SK-N-SH treated with all-trans-retinoic acid at 6 μM for 48 hours (cell line): Measurements from ENCODE around the gene LGALS1.

Source experiments
- ATAC-seq: fragments of 200-7000 bp; cut with Tn5 transposase; 3 replicates; pipeline ENCODE4 v1.9.1; 2020; ENCODE audit warnings: mild to moderate bottlenecking, moderate library complexity
- ARNTL ChIP-seq: fragments of 450-650 bp; formaldehyde crosslinking; IDR thresholded peaks from 2 replicates; pipeline ENCODE4 v1.5.0; 2020; ENCODE audit warnings: low read depth, mild to moderate bottlenecking, moderate library complexity, borderline replicate concordance
- BACH2 ChIP-seq: fragments of 250-450 bp; sonication (Bioruptor Pico); IDR thresholded peaks from 2 replicates; pipeline ENCODE4 v1.9.0; 2021; ENCODE audit warnings: mild to moderate bottlenecking, borderline replicate concordance
- CSDC2 ChIP-seq: fragments of 250-450 bp; sonication (Bioruptor Pico); IDR thresholded peaks from 2 replicates; pipeline ENCODE4 v1.5.0; 2020; ENCODE audit warnings: mild to moderate bottlenecking, moderate library complexity
- CSRNP3 ChIP-seq: fragments of 250-450 bp; sonication (Bioruptor Pico); IDR thresholded peaks from 2 replicates; pipeline ENCODE4 v1.5.1; 2021; ENCODE audit warnings: mild to moderate bottlenecking, moderate library complexity
- ESRRG ChIP-seq: fragments of 250-450 bp; sonication (Bioruptor Pico); IDR thresholded peaks from 2 replicates; pipeline ENCODE4 v1.6.1; 2021; ENCODE audit warnings: mild to moderate bottlenecking
- GLIS3 ChIP-seq: fragments of 250-450 bp; sonication (Bioruptor Pico); IDR thresholded peaks from 2 replicates; pipeline ENCODE4 v1.5.0; 2020; ENCODE audit warnings: mild to moderate bottlenecking, moderate library complexity
- ISL1 ChIP-seq: fragments of 250-450 bp; sonication (Bioruptor Pico); IDR thresholded peaks from 2 replicates; pipeline ENCODE4 v2.1.2; 2022; ENCODE audit warnings: mild to moderate bottlenecking, moderate library complexity
- OSR1 ChIP-seq: fragments of 250-450 bp; sonication (Bioruptor Pico); IDR thresholded peaks from 2 replicates; pipeline ENCODE4 v1.8.0; 2022; ENCODE audit warnings: moderate library complexity, mild to moderate bottlenecking, inconsistent platforms
- PATZ1 ChIP-seq: fragments of 250-450 bp; sonication (Bioruptor Pico); IDR thresholded peaks from 2 replicates; pipeline ENCODE4 v1.8.0; 2020; ENCODE audit warnings: mild to moderate bottlenecking, moderate library complexity, borderline replicate concordance
- PPARA ChIP-seq: fragments of 250-450 bp; sonication (Bioruptor Pico); IDR thresholded peaks from 2 replicates; pipeline ENCODE4 v1.5.0; 2020; ENCODE audit warnings: mild to moderate bottlenecking, borderline replicate concordance
- RARB ChIP-seq: fragments of 250-450 bp; sonication (Bioruptor Pico); IDR thresholded peaks from 2 replicates; pipeline ENCODE4 v1.8.0; 2021; ENCODE audit warnings: mild to moderate bottlenecking, moderate library complexity
- SNAI2 ChIP-seq: fragments of 250-450 bp; sonication (Bioruptor Pico); IDR thresholded peaks from 2 replicates; pipeline ENCODE4 v1.5.0; 2020; ENCODE audit warnings: mild to moderate bottlenecking, moderate library complexity
- TCF4 ChIP-seq: fragments of 250-450 bp; sonication (Bioruptor Pico); IDR thresholded peaks from 2 replicates; pipeline ENCODE4 v1.8.0; 2021; ENCODE audit warnings: mild to moderate bottlenecking, moderate library complexity, borderline replicate concordance
- TOX ChIP-seq: fragments of 250-450 bp; sonication (Bioruptor Pico); IDR thresholded peaks from 2 replicates; pipeline ENCODE4 v1.8.0; 2021; ENCODE audit warnings: mild to moderate bottlenecking, moderate library complexity, borderline replicate concordance
- ZC3H10 ChIP-seq: fragments of 250-450 bp; sonication (Bioruptor Pico); IDR thresholded peaks from 2 replicates; pipeline ENCODE4 v1.5.1; 2021; ENCODE audit warnings: mild to moderate bottlenecking, moderate library complexity
- ZFP3 ChIP-seq: fragments of 250-450 bp; sonication (Bioruptor Pico); IDR thresholded peaks from 2 replicates; pipeline ENCODE4 v1.5.0; 2020; ENCODE audit warnings: mild to moderate bottlenecking, moderate library complexity
- ZFP30 ChIP-seq: fragments of 450-650 bp; formaldehyde crosslinking; IDR thresholded peaks from 2 replicates; pipeline ENCODE4 v1.5.0; 2022; ENCODE audit warnings: mild to moderate bottlenecking, moderate library complexity
- ZNF565 ChIP-seq: fragments of 450-650 bp; formaldehyde crosslinking; conservative IDR thresholded peaks from 2 replicates; pipeline ENCODE4 v1.5.0; 2020; ENCODE audit warnings: low read depth, mild to moderate bottlenecking, moderate library complexity
- ZNF70 ChIP-seq: fragments of 450-650 bp; formaldehyde crosslinking; IDR thresholded peaks from 2 replicates; pipeline ENCODE4 v1.5.0; 2020; ENCODE audit warnings: mild to moderate bottlenecking, moderate library complexity
- ZNF8 ChIP-seq: fragments of 450-650 bp; formaldehyde crosslinking; IDR thresholded peaks from 2 replicates; pipeline ENCODE4 v1.5.0; 2020; ENCODE audit warnings: mild to moderate bottlenecking, moderate library complexity
- TF ChIP-seq, protein P1 (sequence below): fragments of 250-450 bp; sonication (Bioruptor Pico); IDR thresholded peaks from 2 replicates; pipeline ENCODE4 v1.5.0; 2020; ENCODE audit warnings: mild to moderate bottlenecking, moderate library complexity
- TF ChIP-seq, protein P2 (sequence below): fragments of 250-450 bp; sonication (Bioruptor Pico); IDR thresholded peaks from 2 replicates; pipeline ENCODE4 v1.8.0; 2021; ENCODE audit warnings: low read depth, mild to moderate bottlenecking, moderate library complexity, borderline replicate concordance
- TF ChIP-seq, protein P3 (sequence below): fragments of 250-450 bp; sonication (Bioruptor Pico); IDR thresholded peaks from 2 replicates; pipeline ENCODE4 v1.5.1; 2020; ENCODE audit warnings: low read depth, mild to moderate bottlenecking, moderate library complexity

LGALS1 gene

GRCh38 chr22:37661160-37661924, 14.1 kb upstream of the LGALS1 start:
- TF ChIP-seq ISL1 (no peak), PPARA (no peak), ZFP3 (CRISPR knock-in tag) (no peak), GLIS3 (CRISPR knock-in tag) (no peak), ARNTL (CRISPR knock-in tag) (no peak), SNAI2 (no peak), ZNF70 (CRISPR knock-in tag) (no peak), ZNF565 (CRISPR knock-in tag) (no peak), PATZ1 (CRISPR knock-in tag) (no peak), TOX (CRISPR knock-in tag) (no peak), ESRRG (CRISPR knock-in tag) (no peak), RARB (CRISPR knock-in tag) (no peak), ZC3H10 (no peak), TCF4 (CRISPR knock-in tag) (no peak), ZFP30 (no peak), ZNF8 (CRISPR knock-in tag) (no peak)
- TF ChIP-seq, protein P1, sequence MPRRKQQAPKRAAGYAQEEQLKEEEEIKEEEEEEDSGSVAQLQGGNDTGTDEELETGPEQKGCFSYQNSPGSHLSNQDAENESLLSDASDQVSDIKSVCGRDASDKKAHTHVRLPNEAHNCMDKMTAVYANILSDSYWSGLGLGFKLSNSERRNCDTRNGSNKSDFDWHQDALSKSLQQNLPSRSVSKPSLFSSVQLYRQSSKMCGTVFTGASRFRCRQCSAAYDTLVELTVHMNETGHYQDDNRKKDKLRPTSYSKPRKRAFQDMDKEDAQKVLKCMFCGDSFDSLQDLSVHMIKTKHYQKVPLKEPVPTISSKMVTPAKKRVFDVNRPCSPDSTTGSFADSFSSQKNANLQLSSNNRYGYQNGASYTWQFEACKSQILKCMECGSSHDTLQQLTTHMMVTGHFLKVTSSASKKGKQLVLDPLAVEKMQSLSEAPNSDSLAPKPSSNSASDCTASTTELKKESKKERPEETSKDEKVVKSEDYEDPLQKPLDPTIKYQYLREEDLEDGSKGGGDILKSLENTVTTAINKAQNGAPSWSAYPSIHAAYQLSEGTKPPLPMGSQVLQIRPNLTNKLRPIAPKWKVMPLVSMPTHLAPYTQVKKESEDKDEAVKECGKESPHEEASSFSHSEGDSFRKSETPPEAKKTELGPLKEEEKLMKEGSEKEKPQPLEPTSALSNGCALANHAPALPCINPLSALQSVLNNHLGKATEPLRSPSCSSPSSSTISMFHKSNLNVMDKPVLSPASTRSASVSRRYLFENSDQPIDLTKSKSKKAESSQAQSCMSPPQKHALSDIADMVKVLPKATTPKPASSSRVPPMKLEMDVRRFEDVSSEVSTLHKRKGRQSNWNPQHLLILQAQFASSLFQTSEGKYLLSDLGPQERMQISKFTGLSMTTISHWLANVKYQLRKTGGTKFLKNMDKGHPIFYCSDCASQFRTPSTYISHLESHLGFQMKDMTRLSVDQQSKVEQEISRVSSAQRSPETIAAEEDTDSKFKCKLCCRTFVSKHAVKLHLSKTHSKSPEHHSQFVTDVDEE: no peak
- TF ChIP-seq, protein P2, sequence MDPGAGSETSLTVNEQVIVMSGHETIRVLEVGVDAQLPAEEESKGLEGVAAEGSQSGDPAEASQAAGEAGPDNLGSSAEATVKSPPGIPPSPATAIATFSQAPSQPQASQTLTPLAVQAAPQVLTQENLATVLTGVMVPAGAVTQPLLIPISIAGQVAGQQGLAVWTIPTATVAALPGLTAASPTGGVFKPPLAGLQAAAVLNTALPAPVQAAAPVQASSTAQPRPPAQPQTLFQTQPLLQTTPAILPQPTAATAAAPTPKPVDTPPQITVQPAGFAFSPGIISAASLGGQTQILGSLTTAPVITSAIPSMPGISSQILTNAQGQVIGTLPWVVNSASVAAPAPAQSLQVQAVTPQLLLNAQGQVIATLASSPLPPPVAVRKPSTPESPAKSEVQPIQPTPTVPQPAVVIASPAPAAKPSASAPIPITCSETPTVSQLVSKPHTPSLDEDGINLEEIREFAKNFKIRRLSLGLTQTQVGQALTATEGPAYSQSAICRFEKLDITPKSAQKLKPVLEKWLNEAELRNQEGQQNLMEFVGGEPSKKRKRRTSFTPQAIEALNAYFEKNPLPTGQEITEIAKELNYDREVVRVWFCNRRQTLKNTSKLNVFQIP (CRISPR knock-in tag): no peak
- peak; percentile 50 for ATAC-seq

DNA sequence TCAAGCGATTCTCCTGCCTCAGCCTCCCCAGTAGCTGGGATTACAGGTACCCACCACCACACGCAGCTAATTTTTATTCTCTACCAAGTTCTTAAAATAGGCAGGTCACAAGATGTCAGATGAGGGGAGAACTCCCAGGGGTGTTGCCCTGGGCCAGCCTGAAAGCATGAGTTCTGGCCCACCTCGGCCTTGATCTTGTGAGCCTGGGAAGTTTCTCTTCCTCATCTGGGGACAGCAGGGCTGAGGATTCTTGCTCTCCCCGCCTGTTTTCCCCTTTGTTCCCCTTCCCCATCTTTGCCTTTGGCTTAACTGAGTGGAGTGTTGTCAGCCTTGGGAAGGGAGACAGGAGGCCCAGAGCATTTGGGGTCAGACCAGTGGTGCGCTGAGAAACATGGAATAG, 13.4 kb upstream of the LGALS1 start:
- TF ChIP-seq RARB (CRISPR knock-in tag) (no peak), ARNTL (CRISPR knock-in tag) (no peak), ESRRG (CRISPR knock-in tag) (no peak), GLIS3 (CRISPR knock-in tag) (no peak), ISL1 (no peak), CSDC2 (CRISPR knock-in tag) (no peak), TCF4 (CRISPR knock-in tag) (no peak), ZNF70 (CRISPR knock-in tag) (no peak), OSR1 (no peak), ZFP30 (no peak), BACH2 (CRISPR knock-in tag) (no peak), ZNF565 (CRISPR knock-in tag) (no peak), ZFP3 (CRISPR knock-in tag) (no peak)
- TF ChIP-seq, protein P3, sequence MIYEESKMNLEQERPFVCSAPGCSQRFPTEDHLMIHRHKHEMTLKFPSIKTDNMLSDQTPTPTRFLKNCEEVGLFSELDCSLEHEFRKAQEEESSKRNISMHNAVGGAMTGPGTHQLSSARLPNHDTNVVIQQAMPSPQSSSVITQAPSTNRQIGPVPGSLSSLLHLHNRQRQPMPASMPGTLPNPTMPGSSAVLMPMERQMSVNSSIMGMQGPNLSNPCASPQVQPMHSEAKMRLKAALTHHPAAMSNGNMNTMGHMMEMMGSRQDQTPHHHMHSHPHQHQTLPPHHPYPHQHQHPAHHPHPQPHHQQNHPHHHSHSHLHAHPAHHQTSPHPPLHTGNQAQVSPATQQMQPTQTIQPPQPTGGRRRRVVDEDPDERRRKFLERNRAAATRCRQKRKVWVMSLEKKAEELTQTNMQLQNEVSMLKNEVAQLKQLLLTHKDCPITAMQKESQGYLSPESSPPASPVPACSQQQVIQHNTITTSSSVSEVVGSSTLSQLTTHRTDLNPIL (CRISPR knock-in tag): no peak
- ATAC-seq: no peak

DNA sequence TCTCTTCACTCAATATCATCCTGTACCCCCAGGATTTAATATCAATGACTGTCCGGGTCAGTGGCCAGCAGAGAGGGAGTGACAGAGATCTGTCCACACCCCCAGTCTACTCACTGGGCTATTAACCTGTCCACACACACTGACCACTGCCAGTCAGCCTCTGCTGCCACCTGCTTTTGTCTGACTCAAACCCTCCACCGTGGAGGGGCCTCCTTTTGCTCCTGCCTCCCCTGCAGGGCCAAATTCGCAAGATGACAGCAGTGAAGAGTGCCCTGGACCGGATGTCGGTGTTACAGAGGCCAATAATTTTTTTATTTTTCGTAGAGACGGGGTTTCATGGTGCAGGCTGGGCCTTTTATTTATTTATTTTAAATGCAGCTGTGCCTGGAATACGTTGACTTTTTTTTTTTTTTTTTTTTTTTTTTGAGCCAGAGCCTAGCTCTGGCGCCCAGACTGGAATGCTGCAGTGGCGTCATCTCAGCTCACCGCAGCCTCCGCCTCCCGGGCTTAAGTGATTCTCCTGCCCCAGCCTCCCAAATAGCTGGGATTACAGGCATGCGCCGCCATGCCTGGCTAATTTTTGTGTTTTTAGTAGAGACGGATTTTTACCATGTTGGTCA, 11.8 kb upstream of the LGALS1 start:
- ATAC-seq: no peak

More for the DNA sequence above, 11.8 kb upstream of the LGALS1 start:
- TF ChIP-seq ZNF70 (CRISPR knock-in tag): no peak
- no peak for TF ChIP-seq GLIS3 (CRISPR knock-in tag)
- TF ChIP-seq CSRNP3 (CRISPR knock-in tag): no peak
- TF ChIP-seq OSR1: no peak
- TF ChIP-seq BACH2 (CRISPR knock-in tag): no peak
- no peak for TF ChIP-seq ARNTL (CRISPR knock-in tag)
- TF ChIP-seq TCF4 (CRISPR knock-in tag): no peak
- no peak for TF ChIP-seq ZNF565 (CRISPR knock-in tag)
- TF ChIP-seq, protein P3 (CRISPR knock-in tag): no peak
